K562 (cell line): ENCODE data around the gene ENTR1. TPM values are rescaled to one million over a fixed set of nuclear protein-coding genes. Genes with fewer than 3 reads are reported as not detected.

Experiments used
- ATAC-seq: fragments of 200-7000 bp; cut with Tn5 transposase; 3 replicates; pipeline ENCODE4 v1.9.1; 2020; ENCODE audit warnings: moderate library complexity
- BruUV-seq: library from RNA; stranded (reverse); fragments of 400-500 nt; replicated peaks from 2 replicates; lab custom pipeline; 2021; lab: Mats Ljungman, UMichigan
- CTCF ChIA-PET: fragments of 300-600 bp; formaldehyde crosslinking; extraction: SDS; loops from one replicate; lab custom pipeline; 2021; ENCODE audit warnings: low intra/inter-chr PET ratio; lab: Yijun Ruan, JAX
- POLR2A ChIA-PET: fragments of 300-600, 350-650 bp; sonication (Branson Sonifier 250); formaldehyde crosslinking; extraction: SDS; loops from one replicate; lab custom pipeline; 2021; ENCODE audit warnings: antibody characterized with exemption, inconsistent platforms; lab: Yijun Ruan, JAX
- DNase-seq, 4 experiments: peaks; one replicate each; pipeline versions ENCODE4 v3.0.0 to v3.0.0-alpha.2; 2011 to 2018; ENCODE audit warnings: low spot score in 3 of 4, mixed read lengths in 3 of 4; ENCODE audit errors: extremely low read depth in 1 of 4
- FAIRE-seq: peaks from 2 replicates; lab custom pipeline; 2011; peaks lifted over from hg19 to GRCh38; lab: Jason Lieb, UNC
- H2AFZ ChIP-seq: 2 replicates; pipeline ENCODE4 v1.6.0; 2011; ENCODE audit warnings: low read depth, low read length, control low read depth, inconsistent platforms
- H3K27ac ChIP-seq: fragments of 200-600 bp; 3 replicates; pipeline ENCODE4 v1.8.0; 2011; ENCODE audit warnings: low read depth, mild to moderate bottlenecking, control low read depth, inconsistent platforms, low read length, moderate library complexity, mixed read lengths; ENCODE audit errors: extremely low read depth
- H3K27me3 ChIP-seq, 2 experiments: fragments of 300-600 bp in 1 of 2; 2 replicates in 1 of 2; 3 replicates in 1 of 2; pipeline versions ENCODE4 v1.6.0 to v1.8.0; 2011; ENCODE audit warnings: inconsistent platforms in 2 of 2, low read length in 2 of 2, mild to moderate bottlenecking in 1 of 2, mixed read lengths in 1 of 2, moderate library complexity in 1 of 2; ENCODE audit not compliant: control insufficient read depth in 2 of 2, insufficient read depth in 2 of 2
- H3K36me3 ChIP-seq: fragments of 300-600 bp; 3 replicates; pipeline ENCODE4 v1.8.0; 2011; ENCODE audit warnings: mild to moderate bottlenecking, low read length, inconsistent platforms; ENCODE audit not compliant: control insufficient read depth, insufficient read depth
- H3K4me1 ChIP-seq, 2 experiments: fragments of 200-600 bp in 1 of 2; replicated peaks in 1 of 2; 2 replicates in 1 of 2; 3 replicates in 1 of 2; pipeline versions ENCODE4 v1.5.1 to v1.8.0; 2011; ENCODE audit warnings: inconsistent platforms in 2 of 2, low read length in 2 of 2, mild to moderate bottlenecking in 1 of 2, mixed read lengths in 1 of 2, moderate library complexity in 1 of 2; ENCODE audit not compliant: control insufficient read depth in 2 of 2, insufficient read depth in 2 of 2
- H3K4me2 ChIP-seq: 2 replicates; pipeline ENCODE4 v1.6.1; 2011; ENCODE audit warnings: low read length, control low read depth, inconsistent platforms, mixed read lengths; ENCODE audit not compliant: insufficient read depth
- H3K4me3 ChIP-seq: fragments of 200-600 bp; sonication (generic), shearing (Covaris generic); 2 replicates; pipeline ENCODE4 v1.5.1; 2016; ENCODE audit warnings: control low read depth, inconsistent platforms
- H3K79me2 ChIP-seq: fragments of 200-600 bp; 3 replicates; pipeline ENCODE4 v1.8.0; 2011; ENCODE audit warnings: low read length, inconsistent platforms; ENCODE audit not compliant: control insufficient read depth, insufficient read depth
- H3K9ac ChIP-seq, 2 experiments: 2 replicates each; pipeline versions ENCODE4 v1.6.0 to v1.6.1; 2011; ENCODE audit warnings: low read depth in 2 of 2, low read length in 2 of 2, control low read depth in 1 of 2, inconsistent platforms in 1 of 2, mild to moderate bottlenecking in 1 of 2, mixed read lengths in 1 of 2; ENCODE audit not compliant: insufficient read depth in 1 of 2
- H3K9me1 ChIP-seq: one replicate; pipeline ENCODE4 v1.6.0; 2011; ENCODE audit warnings: inconsistent platforms, mild to moderate bottlenecking, low read length, moderate library complexity; ENCODE audit not compliant: control insufficient read depth, insufficient read depth
- H3K9me3 ChIP-seq: replicated peaks from 2 replicates; pipeline ENCODE4 v1.5.1; 2011; ENCODE audit warnings: low read depth, low read length, inconsistent platforms; ENCODE audit not compliant: control insufficient read depth, insufficient read depth
- H4K20me1 ChIP-seq: replicated peaks from 2 replicates; pipeline ENCODE4 v1.6.1; 2011; ENCODE audit warnings: low read length, inconsistent platforms, mixed read lengths; ENCODE audit not compliant: control insufficient read depth, insufficient read depth
- DPF2 ChIP-seq: fragments of 450-650 bp; IDR thresholded peaks from 2 replicates; pipeline ENCODE4 v1.6.1; 2016
- ELF1 ChIP-seq: fragments of 200-800 bp; sonication (Bioruptor generic); IDR thresholded peaks from 2 replicates; pipeline ENCODE4 v1.6.1; 2016; ENCODE audit warnings: missing genetic modification characterization, missing compliant biosample characterization
- MAFK ChIP-seq: IDR thresholded peaks from 2 replicates; pipeline ENCODE4 v1.6.1; 2011; ENCODE audit warnings: low read length, improper control_type of control experiment
- MTA1 ChIP-seq: fragments of 450-650 bp; IDR thresholded peaks from 2 replicates; pipeline ENCODE4 v1.6.1; 2017; ENCODE audit warnings: borderline replicate concordance
- NFATC3 ChIP-seq: fragments of 450-650 bp; IDR thresholded peaks from 2 replicates; pipeline ENCODE4 v1.6.1; 2017; ENCODE audit warnings: mild to moderate bottlenecking
- NR2C2 ChIP-seq, 2 experiments: fragments of 200-800 bp in 1 of 2; sonication (Bioruptor generic) in 1 of 2; sonication (generic) in 1 of 2; formaldehyde crosslinking in 1 of 2; IDR thresholded peaks; 2 replicates each; pipeline versions ENCODE4 v1.6.1 to v1.8.0; 2016 to 2022; ENCODE audit warnings: mild to moderate bottlenecking in 1 of 2, missing compliant biosample characterization in 1 of 2, missing genetic modification characterization in 1 of 2, missing genetic modification reagents in 1 of 2
- PHB ChIP-seq: fragments of 250-450 bp; sonication (Bioruptor Pico); IDR thresholded peaks from 2 replicates; pipeline ENCODE4 v1.5.0; 2021
- SMARCA4 ChIP-seq: fragments of 450-650 bp; IDR thresholded peaks from 2 replicates; pipeline ENCODE4 v1.6.1; 2016
- SMARCB1 ChIP-seq: IDR thresholded peaks from 2 replicates; pipeline ENCODE4 v1.6.1; 2011; ENCODE audit warnings: improper control_type of control experiment, low read depth; ENCODE audit not compliant: insufficient read length
- TEAD2 ChIP-seq: fragments of 450-650 bp; IDR thresholded peaks from 2 replicates; pipeline ENCODE4 v1.6.1; 2016; ENCODE audit warnings: missing genetic modification characterization, control low read depth, missing compliant biosample characterization
- ZNF696 ChIP-seq: fragments of 250-450 bp; sonication (Bioruptor Pico); conservative IDR thresholded peaks from 2 replicates; pipeline ENCODE4 v1.4.0; 2020; ENCODE audit warnings: mild to moderate bottlenecking, moderate library complexity
- ZNF699 ChIP-seq: fragments of 250-450 bp; sonication (Bioruptor Pico); IDR thresholded peaks from 2 replicates; pipeline ENCODE4 v1.8.0; 2021; ENCODE audit warnings: mild to moderate bottlenecking, moderate library complexity; ENCODE audit not compliant: insufficient replicate concordance
- WGBS: fragments of 100-300 bp; shearing (Covaris generic); methylation state at CpG from one replicate; pipeline ENCODE4 v1.1.6; 2016; ENCODE audit warnings: low coverage, mixed read lengths; ENCODE audit not compliant: insufficient coverage; ENCODE audit errors: missing lambda C conversion rate; 5-methylcytosine and 5-hydroxymethylcytosine counted together
- in situ Hi-C: fragments of 300-500 bp; cut with MboI; formaldehyde crosslinking; loops from 4 replicates; pipeline ENCODE4 v1.15.0; 2018; ENCODE audit warnings: inconsistent platforms, mixed read lengths
- intact Hi-C: fragments of 100-400 bp; cut with micrococcal nuclease; formaldehyde crosslinking; loops from 2 replicates; pipeline ENCODE4 v1.14.2; 2022
- polyA plus RNA-seq, 8 experiments: library from polyadenylated mRNA; depleted of rRNA in 4 of 8; stranded (reverse) in 5 of 8; unstranded in 3 of 8; fragments of >200 nt; fragmentation: Nextera tagmentation in 2 of 8; fragmentation: Illumina TruSeq in 1 of 8; extraction: Ambion mirVana in 2 of 8; extraction: Trizol in 1 of 8; gene quantifications; 2 replicates each; pipeline versions ENCODE4 v1.2.1 to v1.2.3, GENCODE V29; 2011 to 2014; ENCODE audit warnings: inconsistent platforms in 1 of 8, missing spikeins in 1 of 8
- total RNA-seq, 7 experiments: library from RNA; depleted of rRNA in 6 of 7; stranded (reverse); fragments of >200 nt in 6 of 7; fragmentation: Illumina TruSeq in 2 of 7; extraction: Trizol in 2 of 7; gene quantifications; 2 replicates each; pipeline versions ENCODE4 v1.2.1 to v1.2.3, GENCODE V29; 2011 to 2021; ENCODE audit warnings: low replicate concordance in 1 of 7
- TF ChIP-seq, protein P1 (sequence below): IDR thresholded peaks from 2 replicates; pipeline ENCODE4 v1.6.1; 2011; ENCODE audit not compliant: insufficient read length; ENCODE audit errors: extremely low read depth
- TF ChIP-seq, protein P2 (sequence below), 2 experiments: IDR thresholded peaks; 2 replicates each; pipeline ENCODE4 v1.6.1; 2012; ENCODE audit warnings: improper control_type of control experiment in 2 of 2, low read depth in 2 of 2, low read length in 2 of 2, borderline replicate concordance in 1 of 2
- TF ChIP-seq, protein P3 (sequence below): fragments of 250-450 bp; sonication (Bioruptor Pico); IDR thresholded peaks from 2 replicates; pipeline ENCODE4 v1.8.0; 2021; ENCODE audit warnings: moderate library complexity, mild to moderate bottlenecking, inconsistent platforms

The ENTR1 gene
- total and polyA plus RNA-seq, 9 of the 15 experiments (the other 6 are each of a cell fraction or from before 2014, with no cell fraction given) = 6.7 to 106 (median 72.6) TPM

DNA sequence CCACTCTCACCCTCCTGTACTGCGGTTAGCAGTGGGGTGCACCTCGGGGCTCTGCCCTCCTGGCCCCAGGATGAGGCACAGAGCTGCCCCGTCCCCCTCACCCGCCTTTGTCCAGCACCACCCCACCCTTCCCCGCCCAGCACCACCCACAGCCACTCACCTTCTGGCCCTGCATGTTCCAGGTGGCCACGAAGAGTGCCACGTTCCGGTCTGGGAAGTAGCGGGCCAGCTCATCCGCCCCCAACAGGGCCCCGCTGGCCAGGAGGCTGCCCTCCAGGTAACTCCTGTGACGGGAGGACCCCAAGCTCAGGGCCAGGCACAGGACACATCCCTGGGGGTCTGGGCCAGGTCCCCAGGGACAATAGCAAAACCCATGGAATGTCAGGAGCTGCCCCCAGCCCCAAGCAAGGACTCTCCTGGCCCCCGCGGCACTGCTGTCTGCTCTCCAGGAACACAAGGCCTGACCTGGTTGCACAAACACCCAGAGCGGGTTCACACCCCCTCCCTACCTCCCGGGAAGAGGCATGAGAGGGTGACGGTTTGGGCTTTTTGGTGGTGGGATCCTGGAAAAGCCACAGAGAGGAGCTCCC, 24.3 kb upstream of the ENTR1 start (continued):
- TF ChIP-seq, protein P1, sequence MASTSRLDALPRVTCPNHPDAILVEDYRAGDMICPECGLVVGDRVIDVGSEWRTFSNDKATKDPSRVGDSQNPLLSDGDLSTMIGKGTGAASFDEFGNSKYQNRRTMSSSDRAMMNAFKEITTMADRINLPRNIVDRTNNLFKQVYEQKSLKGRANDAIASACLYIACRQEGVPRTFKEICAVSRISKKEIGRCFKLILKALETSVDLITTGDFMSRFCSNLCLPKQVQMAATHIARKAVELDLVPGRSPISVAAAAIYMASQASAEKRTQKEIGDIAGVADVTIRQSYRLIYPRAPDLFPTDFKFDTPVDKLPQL = no peak
- TF ChIP-seq ZNF696 (no peak), MTA1 (no peak), NFATC3 (no peak)

DNA sequence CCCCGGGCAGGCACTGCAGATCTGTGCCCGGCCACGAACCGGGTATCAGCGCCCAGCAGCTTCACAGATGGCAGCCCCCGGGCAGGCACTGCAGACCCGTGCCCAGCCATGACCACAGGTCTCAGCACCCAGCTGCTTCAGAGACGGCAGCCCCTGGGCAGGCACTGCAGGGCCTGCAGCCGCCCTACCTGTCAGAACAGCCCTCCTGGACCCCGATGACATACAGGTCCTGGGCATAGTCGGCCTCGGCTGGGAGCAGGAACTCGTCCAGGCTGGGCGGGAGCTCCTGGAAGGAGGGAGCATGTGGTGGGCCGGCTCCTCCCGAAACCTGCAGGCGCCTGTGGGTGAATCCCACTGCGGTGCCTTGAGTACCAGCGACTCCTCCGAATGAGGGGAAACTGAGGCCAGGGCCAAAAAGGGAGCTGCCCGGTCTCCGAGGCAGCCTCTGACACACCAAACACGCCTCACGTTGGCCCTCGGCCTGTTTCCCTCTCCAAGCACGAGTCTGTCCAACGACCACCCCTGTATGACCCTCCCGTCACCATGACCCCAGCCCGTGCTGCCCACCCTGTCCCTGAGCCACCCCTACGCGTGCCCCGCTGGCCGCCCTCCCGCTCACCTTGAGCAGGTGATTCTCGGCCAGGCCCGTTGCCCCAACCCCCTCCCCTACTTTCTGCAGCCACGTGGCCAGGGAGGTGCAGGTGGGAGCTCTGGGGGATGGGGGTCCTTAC, 23.6 kb upstream of the ENTR1 start:
- peaks cover 43% of the 10 kb centered on the region for H3K79me2 ChIP-seq
- ATAC-seq (no peak), DNase-seq (no peak), FAIRE-seq (no peak)
- H3K9me1 ChIP-seq = peaks cover 12% of the 10 kb centered on the region
- no peak overlapping the region for H3K9ac ChIP-seq
- H3K4me1 ChIP-seq = peaks cover 17 to 60% of the 10 kb centered on the region in 2 experiments
- in situ Hi-C loops (no loop called here), intact Hi-C loops (no loop called here)
- H3K9me3 ChIP-seq = no peaks in the 10 kb centered on the region
- BruUV-seq = no TSS peak
- POLR2A ChIA-PET = interaction anchor here (0.6 to 5.6 kb wide), 4 partner anchors 9 to 16 kb away, joined by 3 to 33 read pairs (median 3); no protein-coding TSS in a partner anchor
- WGBS = 93% methylated on average over 21 of the region's 37 CpGs
- H3K27ac ChIP-seq = no peak overlapping the region
- no peak overlapping the region for H2AFZ ChIP-seq
- peaks cover 18% of the 10 kb centered on the region; the same call in 1 of the 2 replicates for H4K20me1 ChIP-seq
- CTCF ChIA-PET = no interaction called here
- H3K4me3 ChIP-seq = no peak overlapping the region
- H3K36me3 ChIP-seq = peaks cover 59% of the 10 kb centered on the region; the same call in 1 of the 3 replicates
- H3K4me2 ChIP-seq = no peak overlapping the region
- H3K27me3 ChIP-seq = no peaks in the 10 kb centered on the region
- TF ChIP-seq SMARCA4 (no peak), SMARCB1 (no peak), TEAD2 (no peak), ZNF699 (CRISPR knock-in tag) (no peak), ELF1 (tag) (no peak), MAFK (no peak), NR2C2 (CRISPR knock-in tag; IDR thresholded peaks at IDR 0.05) (no peak), NR2C2 (tag; IDR thresholded peaks at IDR 0.05) (no peak), DPF2 (no peak), PHB (CRISPR knock-in tag) (no peak)
- TF ChIP-seq, protein P2, sequence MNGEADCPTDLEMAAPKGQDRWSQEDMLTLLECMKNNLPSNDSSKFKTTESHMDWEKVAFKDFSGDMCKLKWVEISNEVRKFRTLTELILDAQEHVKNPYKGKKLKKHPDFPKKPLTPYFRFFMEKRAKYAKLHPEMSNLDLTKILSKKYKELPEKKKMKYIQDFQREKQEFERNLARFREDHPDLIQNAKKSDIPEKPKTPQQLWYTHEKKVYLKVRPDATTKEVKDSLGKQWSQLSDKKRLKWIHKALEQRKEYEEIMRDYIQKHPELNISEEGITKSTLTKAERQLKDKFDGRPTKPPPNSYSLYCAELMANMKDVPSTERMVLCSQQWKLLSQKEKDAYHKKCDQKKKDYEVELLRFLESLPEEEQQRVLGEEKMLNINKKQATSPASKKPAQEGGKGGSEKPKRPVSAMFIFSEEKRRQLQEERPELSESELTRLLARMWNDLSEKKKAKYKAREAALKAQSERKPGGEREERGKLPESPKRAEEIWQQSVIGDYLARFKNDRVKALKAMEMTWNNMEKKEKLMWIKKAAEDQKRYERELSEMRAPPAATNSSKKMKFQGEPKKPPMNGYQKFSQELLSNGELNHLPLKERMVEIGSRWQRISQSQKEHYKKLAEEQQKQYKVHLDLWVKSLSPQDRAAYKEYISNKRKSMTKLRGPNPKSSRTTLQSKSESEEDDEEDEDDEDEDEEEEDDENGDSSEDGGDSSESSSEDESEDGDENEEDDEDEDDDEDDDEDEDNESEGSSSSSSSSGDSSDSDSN (IDR thresholded peaks at IDR 0.05; ENCODE audit: borderline replicate concordance in 1 of 2, low read depth in 2 of 2, low read length in 2 of 2) = no peak
- TF ChIP-seq, protein P3, sequence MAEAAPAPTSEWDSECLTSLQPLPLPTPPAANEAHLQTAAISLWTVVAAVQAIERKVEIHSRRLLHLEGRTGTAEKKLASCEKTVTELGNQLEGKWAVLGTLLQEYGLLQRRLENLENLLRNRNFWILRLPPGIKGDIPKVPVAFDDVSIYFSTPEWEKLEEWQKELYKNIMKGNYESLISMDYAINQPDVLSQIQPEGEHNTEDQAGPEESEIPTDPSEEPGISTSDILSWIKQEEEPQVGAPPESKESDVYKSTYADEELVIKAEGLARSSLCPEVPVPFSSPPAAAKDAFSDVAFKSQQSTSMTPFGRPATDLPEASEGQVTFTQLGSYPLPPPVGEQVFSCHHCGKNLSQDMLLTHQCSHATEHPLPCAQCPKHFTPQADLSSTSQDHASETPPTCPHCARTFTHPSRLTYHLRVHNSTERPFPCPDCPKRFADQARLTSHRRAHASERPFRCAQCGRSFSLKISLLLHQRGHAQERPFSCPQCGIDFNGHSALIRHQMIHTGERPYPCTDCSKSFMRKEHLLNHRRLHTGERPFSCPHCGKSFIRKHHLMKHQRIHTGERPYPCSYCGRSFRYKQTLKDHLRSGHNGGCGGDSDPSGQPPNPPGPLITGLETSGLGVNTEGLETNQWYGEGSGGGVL (CRISPR knock-in tag) = no peak
